CD4-positive, alpha-beta T cell treated with Interferon gamma for 1 hour (primary cell): ENCODE measurements around the gene SLC6A2.
"Not testable (repeated sequence)": the region's sequence is repeated elsewhere in the genome, so short reads cannot be mapped to it uniquely, and the experiment has no call there.

ENCODE experiments used
- DNase-seq: peaks from one replicate; pipeline ENCODE4 v3.0.0-alpha.2; 2020

SLC6A2 gene

DNA sequence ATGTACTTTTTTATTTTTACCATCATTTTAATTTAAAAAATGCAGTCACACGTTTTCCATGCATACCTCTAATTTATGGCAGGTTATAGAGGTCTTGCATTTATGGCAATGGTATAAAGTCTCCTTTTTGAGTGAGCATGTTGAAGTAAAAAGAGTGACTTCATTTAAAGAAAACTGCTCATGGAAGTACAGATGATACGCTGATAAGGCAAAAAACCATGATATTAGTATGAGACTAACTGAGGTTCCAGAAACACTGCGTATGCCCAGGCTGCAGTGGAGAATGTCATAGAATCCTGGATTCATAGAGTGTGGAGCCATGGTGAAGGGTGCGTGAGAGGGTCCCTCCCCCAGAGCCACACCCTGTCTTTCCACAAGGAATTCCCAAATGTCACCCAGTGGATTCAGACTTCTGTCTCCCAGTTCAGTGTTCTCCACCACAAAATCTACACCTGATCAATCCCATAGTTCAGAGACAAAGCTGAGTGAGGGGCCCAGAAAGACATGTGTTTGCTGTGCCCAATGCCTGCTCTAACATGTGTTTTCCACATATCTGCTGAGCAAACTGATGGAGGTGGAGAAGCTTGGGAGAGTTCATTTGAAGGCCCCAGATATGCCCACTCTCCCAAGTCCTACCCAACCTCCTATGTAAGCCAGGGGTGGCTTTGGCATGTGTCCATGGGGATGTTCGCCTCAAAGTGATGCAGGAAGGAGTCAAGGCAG lies 69.4 kb downstream of the SLC6A2 start:
- DNase-seq, result no peak

GRCh38 chr16:55728797-55729196 lies 73.0 kb downstream of the SLC6A2 start:
- no peak for DNase-seq

DNA sequence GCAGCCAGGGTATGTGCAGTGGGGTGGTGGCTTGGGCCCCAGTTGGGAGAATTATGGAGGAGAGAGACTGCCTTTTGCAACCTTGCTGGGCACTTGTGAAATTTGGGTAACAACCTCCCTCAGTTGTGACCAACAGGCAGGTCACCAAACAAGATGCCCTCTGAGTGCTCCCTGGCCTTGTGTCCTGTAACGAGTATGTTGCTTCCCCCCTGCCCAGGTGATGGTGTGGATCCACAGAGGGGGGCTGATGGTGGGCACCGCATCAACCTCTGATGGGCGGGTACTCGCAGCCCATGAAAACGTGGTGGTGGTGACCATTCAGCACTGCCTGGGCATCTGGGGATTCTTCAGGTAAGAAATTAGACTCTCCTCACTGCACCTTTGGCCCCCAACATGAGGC lies 74.3 kb downstream of the SLC6A2 start:
- DNase-seq, result no peak

- no peak for DNase-seq
Observed at GRCh38 chr16:55732496-55732895, 76.7 kb downstream of the SLC6A2 start.

DNA sequence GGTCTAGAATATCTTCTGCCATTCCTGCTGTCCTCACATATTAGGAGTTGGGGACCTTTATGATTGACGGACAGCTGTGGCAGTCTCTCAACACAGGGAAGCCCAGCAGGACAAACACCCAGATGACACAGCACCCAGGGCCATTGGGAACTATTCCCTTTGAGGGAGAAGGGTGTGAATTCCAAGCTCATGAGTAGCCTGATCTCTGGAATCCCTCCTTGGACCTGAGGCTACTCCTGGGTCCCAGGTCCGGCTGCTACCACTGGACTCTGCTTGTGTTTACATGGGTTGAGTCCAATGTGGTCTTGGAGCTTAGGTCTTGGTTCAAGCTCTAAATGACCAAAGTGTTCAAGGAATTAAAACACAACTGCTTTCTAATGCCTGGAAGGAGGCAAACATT lies 78.9 kb downstream of the SLC6A2 start:
- DNase-seq, result no peak

GRCh38 chr16:55735120-55735781 lies 79.5 kb downstream of the SLC6A2 start:
- DNase-seq, result no peak

DNA sequence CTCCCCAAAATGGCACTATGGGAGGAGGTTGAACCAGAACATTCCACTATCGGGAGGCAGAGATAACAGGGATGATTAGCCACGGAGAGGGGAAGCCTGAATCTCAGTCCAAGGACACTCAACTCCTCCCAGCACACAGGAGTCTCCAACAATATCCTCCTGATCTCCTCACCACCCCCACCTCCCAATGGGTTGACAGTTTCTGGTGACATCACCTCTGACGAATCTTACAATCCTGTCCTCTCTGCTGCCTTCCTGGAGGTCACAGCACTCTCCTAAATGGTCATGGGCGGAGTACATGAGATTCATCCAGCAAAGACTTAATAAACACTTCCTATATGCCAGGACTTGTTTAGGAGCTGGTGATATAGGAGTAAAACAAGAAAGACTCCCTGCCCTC lies 80.9 kb downstream of the SLC6A2 start:
- DNase-seq, result no peak

DNA sequence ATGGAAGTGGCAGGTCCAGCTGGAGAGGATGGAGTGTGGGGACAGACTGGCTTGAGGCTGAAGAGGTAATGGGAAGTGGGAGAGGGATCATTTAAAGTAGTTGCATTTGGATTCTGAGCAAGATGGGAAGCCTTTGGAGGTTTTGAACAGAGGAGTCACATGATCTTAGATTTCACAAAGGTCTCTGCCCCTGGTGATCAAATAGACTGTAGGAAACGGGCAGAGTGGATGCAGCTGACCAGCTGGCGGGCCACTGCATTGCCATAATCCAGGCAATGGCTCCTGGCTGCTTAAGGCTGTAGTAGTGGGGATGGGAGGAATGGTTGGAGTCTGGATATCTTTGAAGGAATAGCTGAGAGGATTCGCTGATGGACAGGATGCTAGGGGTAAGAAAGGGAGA lies 81.5 kb downstream of the SLC6A2 start:
- DNase-seq, result no peak

DNA sequence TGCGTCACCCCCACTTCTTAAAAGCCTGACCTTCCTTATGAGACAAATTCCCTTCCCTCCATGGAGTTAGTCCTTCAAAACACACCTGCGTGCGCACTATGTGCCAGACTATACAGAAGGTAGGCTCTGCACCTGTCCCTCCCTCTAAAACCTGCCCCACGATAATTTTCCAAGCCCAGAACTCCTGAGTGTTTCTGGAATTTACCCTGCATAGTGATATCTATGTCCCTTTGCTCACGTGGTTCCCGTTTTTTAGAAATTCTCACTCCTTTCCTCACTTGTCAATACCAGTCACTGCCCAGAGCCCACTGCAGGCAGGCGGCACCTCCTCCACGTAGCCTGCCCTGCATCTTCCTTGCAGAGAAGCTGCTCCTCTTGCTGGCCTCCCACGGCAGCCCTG lies 82.2 kb downstream of the SLC6A2 start:
- DNase-seq, result no peak

GRCh38 chr16:55746081-55746480 lies 90.3 kb downstream of the SLC6A2 start:
- DNase-seq, result no peak

GRCh38 chr16:55747785-55748184 lies 92.0 kb downstream of the SLC6A2 start:
- no peak for DNase-seq

GRCh38 chr16:55752465-55753144 lies 96.8 kb downstream of the SLC6A2 start:
- peak; percentile 8 for DNase-seq

DNA sequence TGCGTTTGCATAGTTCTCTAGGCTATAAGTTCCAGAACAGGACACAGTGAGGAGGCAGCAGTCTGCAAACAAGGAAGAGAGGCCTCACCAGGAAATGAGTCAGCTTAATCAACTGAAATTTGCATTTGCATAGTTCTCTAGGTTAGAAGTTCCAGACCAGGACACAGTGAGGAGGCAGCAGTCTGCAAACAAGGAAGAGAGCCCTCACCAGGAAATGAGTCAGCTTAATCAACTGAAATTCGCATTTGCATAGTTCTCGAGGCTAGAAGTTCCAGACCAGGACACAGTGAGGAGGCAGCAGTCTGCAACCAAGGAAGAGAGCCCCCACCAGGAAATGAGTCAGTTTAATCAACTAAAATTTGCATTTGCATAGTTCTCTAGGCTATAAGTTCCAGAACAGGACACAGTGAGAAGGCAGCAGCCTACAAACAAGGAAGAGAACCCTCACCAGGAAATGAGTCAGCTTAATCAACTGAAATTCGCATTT lies 97.4 kb downstream of the SLC6A2 start:
- not testable (repeated sequence) for DNase-seq
